Coronary artery (tissue), 2 donors: ENCODE measurements around the gene ELAVL2.

Experiments used
- DNase-seq: peaks from one replicate; pipeline ENCODE4 v3.0.0-alpha.2; 2017; ENCODE audit warnings: low spot score
- H3K27ac ChIP-seq, 2 donors: fragments of 200-600 bp; sonication (generic); one replicate each; pipeline ENCODE4 v1.5.1; 2016 to 2019
- H3K4me3 ChIP-seq: fragments of 200-600 bp; sonication (generic); 2 replicates; pipeline ENCODE4 v1.5.1; 2016; ENCODE audit warnings: mild to moderate bottlenecking, moderate library complexity
- CTCF ChIP-seq: fragments of 200-600 bp; sonication (generic); IDR thresholded peaks from one replicate; pipeline ENCODE4 v1.5.1; 2019; ENCODE audit warnings: antibody characterized with exemption

ELAVL2 gene

GRCh38 chr9:23700359-23700758 is 125.7 kb downstream of the ELAVL2 start:
- DNase-seq = no peak
- Histone ChIP-seq H3K27ac (no peak overlapping the region), H3K4me3 (no peak overlapping the region)
- no peak for TF ChIP-seq CTCF

- Histone ChIP-seq H3K4me3 (no peak overlapping the region), H3K27ac (no peak overlapping the region)
- DNase-seq = no peak
- TF ChIP-seq CTCF = no peak
Measured at GRCh38 chr9:23698161-23698560, 127.9 kb downstream of the ELAVL2 start.

GRCh38 chr9:23695572-23695971 is 130.5 kb downstream of the ELAVL2 start:
- DNase-seq = no peak
- no peak overlapping the region for H3K27ac ChIP-seq
- no peak for TF ChIP-seq CTCF
- no peak overlapping the region for H3K4me3 ChIP-seq

- no peak for TF ChIP-seq CTCF
Measured at GRCh38 chr9:23693374-23693773, 132.7 kb downstream of the ELAVL2 start.

GRCh38 chr9:23686896-23687295 is 139.1 kb downstream of the ELAVL2 start:
- TF ChIP-seq CTCF = no peak

More at GRCh38 chr9:23693374-23693773, 132.7 kb downstream of the ELAVL2 start:
- no peak overlapping the region for H3K4me3 ChIP-seq
- no peak overlapping the region for H3K27ac ChIP-seq
- no peak for DNase-seq

GRCh38 chr9:23686257-23686656 is 139.8 kb downstream of the ELAVL2 start:
- H3K27ac ChIP-seq = no peak overlapping the region
- no peak for DNase-seq
- TF ChIP-seq CTCF = no peak
- H3K4me3 ChIP-seq = no peak overlapping the region

More at GRCh38 chr9:23686896-23687295, 139.1 kb downstream of the ELAVL2 start:
- no peak overlapping the region for H3K27ac ChIP-seq
- H3K4me3 ChIP-seq = no peak overlapping the region
- DNase-seq = no peak

- no peak for TF ChIP-seq CTCF
- DNase-seq = no peak
- Histone ChIP-seq H3K4me3 (no peak overlapping the region), H3K27ac (no peak overlapping the region)
Measured at GRCh38 chr9:23683611-23684061, 142.4 kb downstream of the ELAVL2 start.
